SK-N-SH (cell line): ENCODE data around the gene SLC17A7.

Experiments used
- CHD2 ChIP-seq: fragments of 150-350 bp; IDR thresholded peaks from 2 replicates; pipeline ENCODE4 v1.6.1; 2018; ENCODE audit warnings: low read length; ENCODE audit not compliant: partially characterized antibody
- EP300 ChIP-seq, 2 experiments: IDR thresholded peaks; 2 replicates each; pipeline versions ENCODE4 v1.4.0 to v1.6.1; 2012; ENCODE audit warnings: borderline replicate concordance in 1 of 2, low read depth in 1 of 2, low read length in 1 of 2
- FOXJ3 ChIP-seq: sonication (generic); formaldehyde crosslinking; IDR thresholded peaks from 2 replicates; pipeline ENCODE4 v1.5.1; 2020; ENCODE audit warnings: mild to moderate bottlenecking, missing genetic modification reagents
- GABPA ChIP-seq: IDR thresholded peaks from 2 replicates; pipeline ENCODE4 v1.4.0; 2012; ENCODE audit warnings: low read depth, mild to moderate bottlenecking
- MXI1 ChIP-seq: IDR thresholded peaks from 2 replicates; pipeline ENCODE4 v1.6.1; 2012; ENCODE audit warnings: mild to moderate bottlenecking, low read depth, low read length, improper control_type of control experiment
- NFIC ChIP-seq: IDR thresholded peaks from 2 replicates; pipeline ENCODE4 v1.4.0; 2012; ENCODE audit warnings: borderline replicate concordance
- POLR2AphosphoS5 ChIP-seq: IDR thresholded peaks from 2 replicates; pipeline ENCODE4 v1.6.1; 2012; ENCODE audit warnings: low read depth, low read length
- SIN3A ChIP-seq: IDR thresholded peaks from 2 replicates; pipeline ENCODE4 v1.6.1; 2012; ENCODE audit warnings: low read depth, mild to moderate bottlenecking, low read length, moderate library complexity, borderline replicate concordance
- TEAD4 ChIP-seq: IDR thresholded peaks from 2 replicates; pipeline ENCODE4 v1.4.0; 2012; ENCODE audit warnings: mild to moderate bottlenecking, borderline replicate concordance; ENCODE audit not compliant: insufficient read depth
- TF ChIP-seq, protein P1 (sequence below): fragments of 200-600 bp; sonication (generic); IDR thresholded peaks from 2 replicates; pipeline ENCODE4 v1.6.1; 2017; ENCODE audit warnings: antibody characterized with exemption, mild to moderate bottlenecking, moderate library complexity
- TF ChIP-seq, protein P2 (sequence below): IDR thresholded peaks from 2 replicates; pipeline ENCODE4 v1.4.0; 2012; ENCODE audit warnings: low read depth

DNA sequence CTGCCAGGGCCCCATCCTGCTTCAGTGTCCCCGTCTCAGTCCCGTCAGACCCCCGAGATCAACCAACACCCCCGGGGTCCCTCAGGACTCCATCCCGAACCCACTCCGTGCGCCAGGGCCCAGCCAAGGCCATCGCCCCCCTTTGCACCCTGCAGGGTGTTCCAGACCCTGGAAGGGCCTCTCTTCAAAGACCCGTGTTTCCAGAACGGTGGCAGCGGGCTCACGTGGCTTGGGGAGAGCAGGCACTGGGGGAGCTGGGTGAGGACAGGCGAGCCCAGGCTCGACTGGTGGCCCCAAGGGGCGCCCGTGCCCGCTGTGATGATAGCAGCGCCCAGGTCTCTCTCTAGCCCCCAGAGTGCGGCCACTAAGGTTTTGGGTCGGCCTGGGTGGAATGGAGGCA lies 51.9 kb downstream of the SLC17A7 start:
- no peak for TF ChIP-seq EP300 (IDR thresholded peaks at IDR 0.05; ENCODE audit: borderline replicate concordance in 1 of 2, low read depth in 1 of 2, low read length in 1 of 2)
- TF ChIP-seq, protein P1, sequence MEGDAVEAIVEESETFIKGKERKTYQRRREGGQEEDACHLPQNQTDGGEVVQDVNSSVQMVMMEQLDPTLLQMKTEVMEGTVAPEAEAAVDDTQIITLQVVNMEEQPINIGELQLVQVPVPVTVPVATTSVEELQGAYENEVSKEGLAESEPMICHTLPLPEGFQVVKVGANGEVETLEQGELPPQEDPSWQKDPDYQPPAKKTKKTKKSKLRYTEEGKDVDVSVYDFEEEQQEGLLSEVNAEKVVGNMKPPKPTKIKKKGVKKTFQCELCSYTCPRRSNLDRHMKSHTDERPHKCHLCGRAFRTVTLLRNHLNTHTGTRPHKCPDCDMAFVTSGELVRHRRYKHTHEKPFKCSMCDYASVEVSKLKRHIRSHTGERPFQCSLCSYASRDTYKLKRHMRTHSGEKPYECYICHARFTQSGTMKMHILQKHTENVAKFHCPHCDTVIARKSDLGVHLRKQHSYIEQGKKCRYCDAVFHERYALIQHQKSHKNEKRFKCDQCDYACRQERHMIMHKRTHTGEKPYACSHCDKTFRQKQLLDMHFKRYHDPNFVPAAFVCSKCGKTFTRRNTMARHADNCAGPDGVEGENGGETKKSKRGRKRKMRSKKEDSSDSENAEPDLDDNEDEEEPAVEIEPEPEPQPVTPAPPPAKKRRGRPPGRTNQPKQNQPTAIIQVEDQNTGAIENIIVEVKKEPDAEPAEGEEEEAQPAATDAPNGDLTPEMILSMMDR = no peak
- TF ChIP-seq, protein P2, sequence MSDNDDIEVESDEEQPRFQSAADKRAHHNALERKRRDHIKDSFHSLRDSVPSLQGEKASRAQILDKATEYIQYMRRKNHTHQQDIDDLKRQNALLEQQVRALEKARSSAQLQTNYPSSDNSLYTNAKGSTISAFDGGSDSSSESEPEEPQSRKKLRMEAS = no peak
- TF ChIP-seq NFIC = no peak
- no peak for TF ChIP-seq TEAD4
- TF ChIP-seq POLR2AphosphoS5 = no peak
- TF ChIP-seq SIN3A = no peak
- TF ChIP-seq CHD2 = no peak
- no peak for TF ChIP-seq GABPA
- no peak for TF ChIP-seq FOXJ3 (CRISPR knock-in tag)
- TF ChIP-seq MXI1 = no peak
